ENCODE results near the gene IBA57.
"Not testable (repeated sequence)": the region's sequence is repeated elsewhere in the genome, so short reads cannot be mapped to it uniquely, and the experiment has no call there.

IBA57 gene

GRCh38 chr1:228215663-228216116 lies 50.1 kb downstream of the IBA57 start:
- DNase-seq: no peak

- no peak for DNase-seq
Observed at GRCh38 chr1:228216371-228217320, 51.0 kb downstream of the IBA57 start.

GRCh38 chr1:228217551-228218344 lies 52.1 kb downstream of the IBA57 start:
- no peak for DNase-seq

- no peak for DNase-seq
Observed at GRCh38 chr1:228218513-228219244, 53.1 kb downstream of the IBA57 start.

GRCh38 chr1:228219245-228219961 lies 53.8 kb downstream of the IBA57 start:
- DNase-seq: no peak

- no peak for DNase-seq
Observed at GRCh38 chr1:228219962-228220780, 54.6 kb downstream of the IBA57 start.

- not testable (repeated sequence) for DNase-seq
Observed at GRCh38 chr1:228221097-228221496, 55.5 kb downstream of the IBA57 start.

GRCh38 chr1:228222548-228222947 lies 56.9 kb downstream of the IBA57 start:
- no peak for DNase-seq

GRCh38 chr1:228224198-228225164 lies 58.9 kb downstream of the IBA57 start:
- DNase-seq: no peak

- DNase-seq: no peak
Observed at GRCh38 chr1:228225165-228225710, 59.6 kb downstream of the IBA57 start.

- no peak for DNase-seq
Observed at GRCh38 chr1:228225740-228226139, 60.1 kb downstream of the IBA57 start.

- no peak for DNase-seq
Observed at GRCh38 chr1:228226141-228226874, 60.7 kb downstream of the IBA57 start.

GRCh38 chr1:228226956-228227791 lies 61.6 kb downstream of the IBA57 start:
- no peak for DNase-seq

GRCh38 chr1:228228147-228228546 lies 62.5 kb downstream of the IBA57 start:
- not testable (repeated sequence) for DNase-seq

GRCh38 chr1:228228601-228229074 lies 63.0 kb downstream of the IBA57 start:
- DNase-seq: no peak

- DNase-seq: no peak
Observed at GRCh38 chr1:228231189-228231588, 65.6 kb downstream of the IBA57 start.

Measured in NCI-H446 (cell line).